A204.1 (cell line): ENCODE measurements around the gene LGI4.

Experiments used
- FAIRE-seq: peaks from 2 replicates; lab custom pipeline; 2012; peaks lifted over from hg19 to GRCh38; lab: Jason Lieb, UNC

The LGI4 gene

DNA sequence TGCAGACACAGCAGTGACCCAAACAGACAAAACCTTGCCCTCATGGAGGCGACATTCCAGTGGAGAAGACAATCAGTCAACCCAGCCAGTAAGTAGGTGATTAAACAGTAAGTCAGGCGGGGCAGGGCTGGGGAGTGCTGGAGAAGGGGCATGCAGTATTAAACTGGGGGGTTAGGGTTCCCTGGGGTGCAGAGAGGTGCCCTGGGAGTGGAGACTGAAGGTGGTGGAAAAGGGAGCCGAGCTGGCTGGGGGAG is 50.4 kb downstream of the LGI4 start:
- FAIRE-seq: no peak

DNA sequence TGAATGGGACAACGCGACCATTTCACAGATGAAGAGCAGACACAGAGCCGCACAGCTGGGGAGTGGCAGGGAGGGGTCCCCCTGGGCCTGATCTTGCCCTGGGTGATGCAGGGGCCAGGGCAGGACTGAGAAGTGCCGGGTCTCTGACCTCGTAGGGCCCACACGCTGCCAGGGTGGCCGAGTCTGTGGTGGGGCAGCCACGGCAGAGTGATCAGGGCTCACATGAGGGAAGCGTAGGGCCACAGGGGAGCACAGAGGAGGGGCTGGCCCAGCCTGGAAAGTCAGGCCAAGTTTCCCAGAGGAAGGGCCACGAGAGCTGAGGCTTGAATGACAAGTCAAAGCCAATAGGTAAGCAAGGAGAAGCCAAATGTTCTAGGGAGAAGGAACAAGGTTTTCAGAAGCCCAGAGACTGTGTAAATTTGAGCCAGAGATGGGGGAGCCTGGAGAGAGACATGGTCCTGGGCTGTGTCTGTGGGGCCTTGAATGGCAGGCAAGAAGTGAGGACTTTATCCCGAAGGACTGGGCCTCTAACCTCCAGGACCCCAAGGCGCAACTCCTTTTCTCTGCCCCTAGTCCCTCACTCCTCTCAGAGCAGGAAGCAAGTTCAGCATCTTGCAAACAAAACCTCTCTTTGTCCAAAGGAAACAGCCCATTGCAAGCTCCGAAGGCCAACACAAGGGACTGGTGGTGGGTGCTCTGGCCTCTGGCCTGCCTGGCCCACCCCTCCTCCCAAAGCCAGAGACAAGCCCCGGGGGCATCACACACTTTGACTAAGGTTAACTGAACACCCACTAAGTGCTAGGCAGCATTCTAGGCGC is 51.0 kb downstream of the LGI4 start:
- no peak for FAIRE-seq

DNA sequence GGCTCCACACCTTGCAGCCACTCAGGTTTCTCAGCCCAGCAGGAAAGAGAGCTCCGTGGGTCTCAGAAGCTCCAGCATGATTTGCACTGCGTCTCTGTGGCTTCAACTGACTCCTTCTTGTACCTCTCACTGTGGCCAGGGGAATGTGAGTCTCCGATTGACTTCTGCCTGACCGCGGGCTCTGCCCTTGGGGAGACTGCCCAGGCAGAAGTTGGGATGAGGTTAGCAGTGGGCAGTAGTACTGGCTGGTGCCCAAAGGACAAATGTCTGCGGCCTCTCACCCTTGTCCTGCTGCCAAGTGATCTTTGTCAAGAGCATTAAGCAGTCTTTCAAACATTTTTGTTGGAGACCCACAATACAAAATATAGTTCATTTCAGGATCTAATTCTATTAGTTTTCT is 53.7 kb downstream of the LGI4 start:
- FAIRE-seq: no peak

DNA sequence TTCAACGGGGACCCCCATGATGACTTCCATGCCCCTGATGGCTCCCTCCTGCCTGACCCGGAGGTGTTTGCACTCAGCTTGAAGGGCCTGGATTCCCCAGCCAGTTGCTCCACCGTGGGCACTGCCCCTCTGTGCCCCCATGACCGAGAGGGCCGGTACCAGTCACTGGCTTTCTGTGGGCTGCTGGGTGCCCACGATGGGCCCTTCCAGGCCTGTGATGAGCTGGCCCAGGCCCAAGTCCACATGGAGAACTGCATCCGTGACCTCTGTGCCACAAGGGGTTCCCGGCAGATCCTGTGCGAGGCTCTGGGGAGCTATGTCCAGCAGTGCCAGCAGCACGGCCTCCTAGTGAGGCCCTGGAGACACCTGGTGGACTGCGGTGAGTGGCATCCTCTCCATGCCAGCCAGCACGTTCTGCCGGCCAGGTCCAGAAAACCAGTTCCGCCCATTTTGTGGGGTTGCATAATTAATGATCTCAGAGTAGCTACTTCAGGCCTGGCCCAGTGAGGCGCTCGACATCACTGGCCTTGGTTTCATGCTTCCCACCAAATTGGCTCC is 54.2 kb downstream of the LGI4 start:
- no peak for FAIRE-seq

DNA sequence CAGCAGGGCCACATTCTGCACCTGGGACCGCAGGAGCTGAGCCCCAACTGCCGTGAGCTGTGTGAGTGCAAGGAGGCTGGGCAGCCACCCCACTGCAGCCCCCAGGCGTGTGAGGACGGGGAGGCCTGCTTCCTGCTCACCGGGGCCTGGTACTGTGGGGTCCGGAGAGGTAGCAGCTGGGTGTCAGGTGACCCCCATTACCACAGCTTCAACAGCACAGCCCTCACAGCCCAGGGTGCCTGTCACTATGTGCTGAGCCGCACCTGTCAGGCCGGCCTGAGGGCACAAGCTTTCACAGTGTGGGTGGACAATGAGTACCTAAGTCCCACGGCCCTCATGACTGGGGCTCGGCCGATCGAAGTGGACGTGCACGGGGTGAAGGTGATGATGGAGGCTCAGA is 55.0 kb downstream of the LGI4 start:
- no peak for FAIRE-seq

GRCh38 chr19:35077411-35078223 is 57.2 kb downstream of the LGI4 start:
- no peak for FAIRE-seq

- FAIRE-seq: no peak
These were observed 58.2 kb downstream of the LGI4 start for GRCh38 chr19:35076657-35077056.

- no peak for FAIRE-seq
These were observed 58.9 kb downstream of the LGI4 start for GRCh38 chr19:35076026-35076370.

- no peak for FAIRE-seq
These were observed 59.4 kb downstream of the LGI4 start for GRCh38 chr19:35075202-35076025.
